ENCODE data around the gene DNM1.

DNM1 gene

GRCh38 chr9:128232528-128233428, 29.6 kb downstream of the DNM1 start:
- no peak for DNase-seq (ENCODE audit: low spot score)
- TF ChIP-seq, protein P1, sequence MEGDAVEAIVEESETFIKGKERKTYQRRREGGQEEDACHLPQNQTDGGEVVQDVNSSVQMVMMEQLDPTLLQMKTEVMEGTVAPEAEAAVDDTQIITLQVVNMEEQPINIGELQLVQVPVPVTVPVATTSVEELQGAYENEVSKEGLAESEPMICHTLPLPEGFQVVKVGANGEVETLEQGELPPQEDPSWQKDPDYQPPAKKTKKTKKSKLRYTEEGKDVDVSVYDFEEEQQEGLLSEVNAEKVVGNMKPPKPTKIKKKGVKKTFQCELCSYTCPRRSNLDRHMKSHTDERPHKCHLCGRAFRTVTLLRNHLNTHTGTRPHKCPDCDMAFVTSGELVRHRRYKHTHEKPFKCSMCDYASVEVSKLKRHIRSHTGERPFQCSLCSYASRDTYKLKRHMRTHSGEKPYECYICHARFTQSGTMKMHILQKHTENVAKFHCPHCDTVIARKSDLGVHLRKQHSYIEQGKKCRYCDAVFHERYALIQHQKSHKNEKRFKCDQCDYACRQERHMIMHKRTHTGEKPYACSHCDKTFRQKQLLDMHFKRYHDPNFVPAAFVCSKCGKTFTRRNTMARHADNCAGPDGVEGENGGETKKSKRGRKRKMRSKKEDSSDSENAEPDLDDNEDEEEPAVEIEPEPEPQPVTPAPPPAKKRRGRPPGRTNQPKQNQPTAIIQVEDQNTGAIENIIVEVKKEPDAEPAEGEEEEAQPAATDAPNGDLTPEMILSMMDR (IDR thresholded peaks at IDR 0.05; ENCODE audit: extremely low read depth, missing control alignments), result no peak

- TF ChIP-seq, protein P1 (IDR thresholded peaks at IDR 0.05; ENCODE audit: extremely low read depth, missing control alignments), result no peak
- no peak for DNase-seq (ENCODE audit: low spot score)
These were observed 30.7 kb downstream of the DNM1 start for GRCh38 chr9:128233817-128234406.

GRCh38 chr9:128242124-128242523, 38.9 kb downstream of the DNM1 start:
- DNase-seq (ENCODE audit: low spot score), result no peak

DNA sequence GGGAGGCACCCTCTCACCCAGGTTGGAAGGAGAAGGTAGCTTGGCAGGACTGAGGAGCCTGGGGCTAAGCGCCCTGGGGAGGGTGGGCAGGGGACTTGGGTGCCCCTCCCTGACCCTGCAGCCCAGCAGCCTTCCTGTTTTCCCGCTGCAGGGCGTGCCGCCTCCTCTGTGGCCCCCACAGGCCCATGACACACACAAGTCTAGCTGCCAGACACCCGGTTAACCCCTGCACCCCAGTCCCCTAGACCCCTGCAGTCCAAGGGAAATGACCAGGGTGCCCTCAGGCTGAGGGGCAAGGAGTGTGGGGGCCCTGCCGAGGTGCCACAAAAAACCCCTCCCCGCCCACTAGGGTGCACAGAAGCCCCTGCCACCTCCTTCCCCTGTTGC, 39.6 kb downstream of the DNM1 start:
- no peak for DNase-seq (ENCODE audit: low spot score)
- TF ChIP-seq, protein P1 (IDR thresholded peaks at IDR 0.05; ENCODE audit: extremely low read depth, missing control alignments), result no peak

More at GRCh38 chr9:128242124-128242523, 38.9 kb downstream of the DNM1 start:
- TF ChIP-seq, protein P1 (IDR thresholded peaks at IDR 0.05; ENCODE audit: extremely low read depth, missing control alignments), result no peak

GRCh38 chr9:128243215-128244018, 40.2 kb downstream of the DNM1 start:
- TF ChIP-seq, protein P1 (IDR thresholded peaks at IDR 0.05; ENCODE audit: extremely low read depth, missing control alignments), result no peak
- no peak for DNase-seq (ENCODE audit: low spot score)

GRCh38 chr9:128244091-128244836, 41.1 kb downstream of the DNM1 start:
- TF ChIP-seq, protein P1 (IDR thresholded peaks at IDR 0.05; ENCODE audit: extremely low read depth, missing control alignments), result no peak
- no peak for DNase-seq (ENCODE audit: low spot score)

Data from GM20000 (cell line).